Adrenal gland (tissue), 12 donors: Measurements from ENCODE around the gene KRTAP4-6. TPM values are rescaled to one million over a fixed set of nuclear protein-coding genes. Genes with fewer than 3 reads are reported as not detected.
"Not testable (repeated sequence)": the region's sequence is repeated elsewhere in the genome, so short reads cannot be mapped to it uniquely, and the experiment has no call there.

Experiments used
- DNase-seq, 7 donors: peaks; one replicate each; pipeline ENCODE4 v3.0.0-alpha.2; 2019 to 2020
- H3K27ac ChIP-seq, 5 donors: fragments of 200-600 bp; sonication (generic) in 4 of 5; 1 replicate in 3 of 5; 2 replicates in 2 of 5; pipeline versions ENCODE4 v1.5.1 to v1.8.0; 2016 to 2020; ENCODE audit warnings: mild to moderate bottlenecking in 1 of 5
- H3K27me3 ChIP-seq: fragments of 200-600 bp; 2 replicates; pipeline ENCODE4 v1.8.0; 2021
- H3K36me3 ChIP-seq, 2 donors: fragments of 200-600 bp; replicated peaks in 1 of 2; 1 replicate in 1 of 2; 2 replicates in 1 of 2; pipeline versions ENCODE4 v1.5.1 to v1.8.0; 2018 to 2022
- H3K4me1 ChIP-seq, 2 donors: fragments of 200-600 bp; replicated peaks in 1 of 2; 1 replicate in 1 of 2; 2 replicates in 1 of 2; pipeline versions ENCODE4 v1.5.1 to v1.8.0; 2018 to 2021
- H3K4me3 ChIP-seq, 4 donors: fragments of 200-600 bp; sonication (generic) in 3 of 4; one replicate each; pipeline ENCODE4 v1.5.1; 2016 to 2018
- H3K9me3 ChIP-seq, 3 donors: fragments of 200-600 bp; sonication (generic) in 1 of 3; replicated peaks in 1 of 3; 1 replicate in 2 of 3; 2 replicates in 1 of 3; pipeline versions ENCODE4 v1.5.1 to v1.8.0; 2016 to 2021
- POLR2A ChIP-seq, 2 donors: fragments of 450-650 bp; IDR thresholded peaks; one replicate each; pipeline ENCODE4 v1.6.1; 2017; ENCODE audit warnings: antibody characterized with exemption in 2 of 2, mild to moderate bottlenecking in 2 of 2, moderate library complexity in 1 of 2
- WGBS, 4 donors: extraction: QIAGEN DNeasy Blood & Tissue Kit in 2 of 4; methylation state at CpG; one replicate each; pipeline versions ENCODE4 v1.1.5 to v1.1.7; 2013 to 2017; 5-methylcytosine and 5-hydroxymethylcytosine counted together
- intact Hi-C, 2 donors: fragments of 100-400 bp; cut with DNase I; formaldehyde crosslinking; loops; one replicate each; pipeline versions ENCODE4 v1.14.1 to v1.15.0; 2022 to 2023
- polyA plus RNA-seq, 3 donors: library from polyadenylated mRNA; stranded (reverse); fragments of 200-250 nt in 2 of 3; fragments of 350-450 nt in 1 of 3; fragmentation: Illumina TruSeq in 1 of 3; extraction: RNeasy Lipid Tissue Mini Kit (QIAGEN cat#74804) in 1 of 3; gene quantifications; one replicate each; pipeline ENCODE4 v1.2.3, GENCODE V29; 2013 to 2014
- total RNA-seq, 9 donors: library from RNA; depleted of rRNA in 4 of 9; stranded (reverse); fragments of >200 nt in 4 of 9; fragments of 120-200 nt in 1 of 9; fragmentation: NEBNext Ultra II Directional in 1 of 9; extraction: Animal tissue kit (Norgen Biotek cat#: 25700) in 1 of 9; gene quantifications; one replicate each; pipeline versions ENCODE4 v1.1.0 to v1.2.4, GENCODE V29; 2013 to 2023
- TF ChIP-seq, protein P1 (sequence below), 6 experiments: fragments of 450-650 bp in 4 of 6; fragments of 200-600 bp in 2 of 6; sonication (generic) in 1 of 6; IDR thresholded peaks; 1 replicate in 5 of 6; 2 replicates in 1 of 6; pipeline versions ENCODE4 v1.5.1 to v1.8.0; 2016 to 2021; ENCODE audit warnings: antibody characterized with exemption in 6 of 6, mild to moderate bottlenecking in 2 of 6, moderate library complexity in 1 of 6
- donor health status: healthy with polysubstance abuse.
- donor health status: Bipolar disorder and iron deficiency.
- donor health status: DM: yes; HTN: yes; CAD: no.
- donor health status: DM: no; HTN: no; CAD: no.
- donor health status: DM: no; HTN: no; CAD: no.
- donor health status: DM: yes; HTN: yes; CAD: no.

The KRTAP4-6 gene
- total and polyA plus RNA-seq, 12 donors = not detected

- 26 to 44% (median 29%) methylated on average over 1 of the region's 1 CpG for WGBS, 4 donors
- intact Hi-C loops = no loop called here
- no peaks in the 10 kb centered on the region for H3K4me1 ChIP-seq
- no peak overlapping the region for H3K27ac ChIP-seq
- no peak for DNase-seq
- no peaks in the 10 kb centered on the region for H3K9me3 ChIP-seq
- no peak overlapping the region for H3K4me3 ChIP-seq
- TF ChIP-seq, protein P1, sequence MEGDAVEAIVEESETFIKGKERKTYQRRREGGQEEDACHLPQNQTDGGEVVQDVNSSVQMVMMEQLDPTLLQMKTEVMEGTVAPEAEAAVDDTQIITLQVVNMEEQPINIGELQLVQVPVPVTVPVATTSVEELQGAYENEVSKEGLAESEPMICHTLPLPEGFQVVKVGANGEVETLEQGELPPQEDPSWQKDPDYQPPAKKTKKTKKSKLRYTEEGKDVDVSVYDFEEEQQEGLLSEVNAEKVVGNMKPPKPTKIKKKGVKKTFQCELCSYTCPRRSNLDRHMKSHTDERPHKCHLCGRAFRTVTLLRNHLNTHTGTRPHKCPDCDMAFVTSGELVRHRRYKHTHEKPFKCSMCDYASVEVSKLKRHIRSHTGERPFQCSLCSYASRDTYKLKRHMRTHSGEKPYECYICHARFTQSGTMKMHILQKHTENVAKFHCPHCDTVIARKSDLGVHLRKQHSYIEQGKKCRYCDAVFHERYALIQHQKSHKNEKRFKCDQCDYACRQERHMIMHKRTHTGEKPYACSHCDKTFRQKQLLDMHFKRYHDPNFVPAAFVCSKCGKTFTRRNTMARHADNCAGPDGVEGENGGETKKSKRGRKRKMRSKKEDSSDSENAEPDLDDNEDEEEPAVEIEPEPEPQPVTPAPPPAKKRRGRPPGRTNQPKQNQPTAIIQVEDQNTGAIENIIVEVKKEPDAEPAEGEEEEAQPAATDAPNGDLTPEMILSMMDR (IDR thresholded peaks at IDR 0.05) = no peak
- no peak for TF ChIP-seq POLR2A (IDR thresholded peaks at IDR 0.05)
- no peaks in the 10 kb centered on the region for H3K36me3 ChIP-seq
- no peaks in the 10 kb centered on the region for H3K27me3 ChIP-seq
These were observed 13.0 kb downstream of the KRTAP4-6 start for GRCh38 chr17:41127371-41127770.

- Histone ChIP-seq H3K9me3 (no peaks in the 10 kb centered on the region), H3K27me3 (no peaks in the 10 kb centered on the region), H3K27ac (no peak overlapping the region), H3K4me3 (no peak overlapping the region), H3K36me3 (no peaks in the 10 kb centered on the region), H3K4me1 (no peaks in the 10 kb centered on the region)
- intact Hi-C loops = no loop called here
- DNase-seq = no peak
- 67 to 90% (median 82%) methylated on average over 3 of the region's 3 CpGs for WGBS, 4 donors
- TF ChIP-seq, protein P1 (IDR thresholded peaks at IDR 0.05) = no peak
- TF ChIP-seq POLR2A (IDR thresholded peaks at IDR 0.05) = no peak
These were observed 13.9 kb downstream of the KRTAP4-6 start for GRCh38 chr17:41126412-41126811.

GRCh38 chr17:41125064-41125463 lies 15.3 kb downstream of the KRTAP4-6 start:
- TF ChIP-seq, protein P1 (IDR thresholded peaks at IDR 0.05) = no peak
- no peak for TF ChIP-seq POLR2A (IDR thresholded peaks at IDR 0.05)
- Histone ChIP-seq H3K9me3 (no peaks in the 10 kb centered on the region), H3K4me1 (no peaks in the 10 kb centered on the region), H3K4me3 (no peak overlapping the region), H3K27ac (no peak overlapping the region), H3K27me3 (peaks cover under 1% of the 10 kb centered on the region), H3K36me3 (no peaks in the 10 kb centered on the region)
- WGBS, 4 donors = 68 to 100% (median 85%) methylated on average over 2 of the region's 2 CpGs
- intact Hi-C loops = no loop called here
- DNase-seq = no peak

- intact Hi-C loops, H3K4me3 ChIP-seq, H3K9me3 ChIP-seq, H3K27ac ChIP-seq, DNase-seq, H3K27me3 ChIP-seq, H3K36me3 ChIP-seq, H3K4me1 ChIP-seq: not testable (repeated sequence)
- 78 to 100% (median 88%) methylated on average over 1 to 3 of the region's 3 CpGs for WGBS, 4 donors
These were observed 16.4 kb downstream of the KRTAP4-6 start, which contains the start of gene KRTAP4-12 for GRCh38 chr17:41123991-41124371. Gene KRTAP4-12, minus strand, starts transcription at chr17:41124182. Its CDS starts 60 bp downstream, at chr17:41124122.

DNA sequence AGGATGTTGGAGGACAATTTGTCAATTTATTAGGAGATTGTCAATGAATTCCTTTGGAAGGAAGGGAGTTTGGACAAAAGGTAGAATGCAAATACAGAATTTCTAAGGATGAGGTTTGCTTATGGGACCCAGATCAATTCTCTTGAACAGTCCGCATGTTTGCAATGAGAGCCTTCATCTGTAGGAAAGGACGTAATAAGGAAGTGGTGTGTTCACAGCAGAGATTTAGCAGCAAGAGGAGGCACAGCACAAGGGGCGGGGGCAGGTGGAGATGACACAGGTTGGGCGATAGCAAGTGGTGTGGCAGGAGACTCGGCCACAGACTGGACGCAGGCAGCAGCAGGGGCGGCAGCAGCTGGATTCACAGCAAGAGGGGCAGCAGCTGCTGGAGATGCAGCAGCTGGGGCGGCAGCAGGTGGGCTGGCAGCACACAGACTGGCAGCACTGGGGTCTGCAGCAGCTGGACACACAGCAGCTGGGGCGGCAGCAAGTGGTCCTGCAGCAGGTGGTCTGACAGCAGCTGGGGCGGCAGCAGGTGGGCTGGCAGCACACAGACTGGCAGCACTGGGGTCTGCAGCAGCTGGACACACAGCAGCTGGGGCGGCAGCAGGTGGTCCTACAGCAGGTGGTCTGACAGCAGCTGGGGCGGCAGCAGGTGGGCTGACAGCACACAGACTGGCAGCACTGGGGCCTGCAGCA lies 16.9 kb downstream of the KRTAP4-6 start:
- H3K9me3 ChIP-seq, H3K36me3 ChIP-seq, H3K4me3 ChIP-seq, H3K27ac ChIP-seq, DNase-seq, H3K4me1 ChIP-seq, intact Hi-C loops, H3K27me3 ChIP-seq: not testable (repeated sequence)
- WGBS, 4 donors = 79 to 89% (median 88%) methylated on average over 8 to 12 of the region's 12 CpGs
